Measurements from ENCODE around the gene SIAH3. TPM values are rescaled to one million over a fixed set of nuclear protein-coding genes. Genes with fewer than 3 reads are reported as not detected.

The SIAH3 gene
- total RNA-seq, 2 experiments from 2014 or later: 1.3 to 1.6 TPM

DNA sequence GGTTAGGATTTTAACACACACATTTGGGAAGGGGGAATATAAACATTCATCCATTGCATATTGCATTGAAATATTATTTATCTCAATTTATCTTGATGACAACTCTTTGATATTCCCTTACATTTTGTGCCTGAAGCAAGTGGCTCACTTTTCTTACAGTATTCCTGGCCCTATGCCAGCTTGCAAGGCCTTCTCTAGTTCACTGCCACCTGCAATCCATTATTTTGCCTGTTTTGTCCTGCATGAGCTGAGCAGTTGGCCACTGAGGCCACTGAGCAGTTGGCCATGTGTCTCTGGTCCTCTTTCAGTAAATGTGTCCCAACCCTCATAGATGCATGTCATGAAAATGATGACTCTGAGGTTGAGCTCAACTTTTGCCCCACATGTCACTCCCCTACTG lies 99.7 kb downstream of the SIAH3 start:
- H3K36me3 ChIP-seq (ENCODE audit: insufficient read depth, low read length): no peaks in the 10 kb centered on the region
- Mint-ChIP-seq H3K4me1 (ENCODE audit: low read depth) (no peaks in the 10 kb centered on the region), H3K27me3 (no peaks in the 10 kb centered on the region), H3K36me3 (ENCODE audit: low read depth) (no peaks in the 10 kb centered on the region), H3K4me3 (no peak overlapping the region), H3K27ac (no peak overlapping the region), H3K9me3 (no peaks in the 10 kb centered on the region)
- no peaks in the 10 kb centered on the region for H3K9me3 ChIP-seq (ENCODE audit: control insufficient read depth in 1 of 2, insufficient read depth in 1 of 2, low read length in 2 of 2)
- intact Hi-C loops (cut with DNase I, micrococcal nuclease): no loop called here
- DNase-seq: no peak
- H3K4me3 ChIP-seq (ENCODE audit: low read length): no peak overlapping the region
- no peak overlapping the region for H3K27ac ChIP-seq (ENCODE audit: low read depth in 1 of 2, low read length in 2 of 2)
- ChIA-PET CTCF (no interaction called here), POLR2A (no interaction called here)
- H3K4me1 ChIP-seq (ENCODE audit: insufficient read depth, low read length): no peaks in the 10 kb centered on the region
- H3K27me3 ChIP-seq (ENCODE audit: control insufficient read depth in 1 of 2, insufficient read depth in 2 of 2, low read length in 2 of 2): no peaks in the 10 kb centered on the region
- TF ChIP-seq CTCF (IDR thresholded peaks at IDR 0.05): no peak
- ATAC-seq (ENCODE audit: poor library complexity): no peak

DNA sequence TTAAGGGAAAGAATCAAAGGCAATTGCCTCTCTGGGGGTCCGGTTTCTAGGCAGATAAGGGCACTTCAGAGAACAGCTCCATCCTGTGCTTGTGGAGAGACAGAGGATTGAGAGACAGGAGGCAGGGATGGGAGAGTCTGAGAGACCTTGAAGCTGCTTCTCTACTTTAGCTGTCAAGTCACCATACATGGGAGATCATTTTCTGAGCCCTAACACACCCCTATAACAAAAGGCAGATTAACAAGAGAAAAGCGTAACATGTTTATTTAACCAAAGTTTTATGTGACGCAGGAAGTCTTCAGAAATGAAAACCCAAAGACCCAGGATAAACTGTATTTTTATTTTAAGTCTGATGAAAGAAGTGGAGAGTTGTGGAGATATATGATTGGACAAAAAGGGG lies 101.0 kb downstream of the SIAH3 start:
- H3K4me1 Mint-ChIP-seq (ENCODE audit: low read depth): no peaks in the 10 kb centered on the region
- Histone ChIP-seq H3K27me3 (ENCODE audit: control insufficient read depth in 1 of 2, insufficient read depth in 2 of 2, low read length in 2 of 2) (no peaks in the 10 kb centered on the region), H3K36me3 (ENCODE audit: insufficient read depth, low read length) (no peaks in the 10 kb centered on the region), H3K9me3 (ENCODE audit: control insufficient read depth in 1 of 2, insufficient read depth in 1 of 2, low read length in 2 of 2) (no peaks in the 10 kb centered on the region), H3K27ac (ENCODE audit: low read depth in 1 of 2, low read length in 2 of 2) (no peak overlapping the region), H3K4me1 (ENCODE audit: insufficient read depth, low read length) (no peaks in the 10 kb centered on the region), H3K4me3 (ENCODE audit: low read length) (no peak overlapping the region)
- no peaks in the 10 kb centered on the region for H3K9me3 Mint-ChIP-seq
- ATAC-seq (ENCODE audit: poor library complexity) (no peak), DNase-seq (no peak)
- ChIA-PET CTCF (no interaction called here), POLR2A (no interaction called here)
- intact Hi-C loops (cut with DNase I, micrococcal nuclease): no loop called here
- no peak overlapping the region for H3K4me3 Mint-ChIP-seq
- H3K27ac Mint-ChIP-seq: no peak overlapping the region
- H3K36me3 Mint-ChIP-seq (ENCODE audit: low read depth): no peaks in the 10 kb centered on the region
- TF ChIP-seq CTCF (IDR thresholded peaks at IDR 0.05): no peak
- H3K27me3 Mint-ChIP-seq: no peaks in the 10 kb centered on the region

GRCh38 chr13:45748941-45749759 lies 102.4 kb downstream of the SIAH3 start:
- no peak overlapping the region for H3K27ac Mint-ChIP-seq

More at GRCh38 chr13:45748941-45749759, 102.4 kb downstream of the SIAH3 start:
- no peak for ATAC-seq (ENCODE audit: poor library complexity)
- no peaks in the 10 kb centered on the region for H3K4me1 ChIP-seq (ENCODE audit: insufficient read depth, low read length)
- POLR2A ChIA-PET: no interaction called here
- no peaks in the 10 kb centered on the region for H3K36me3 ChIP-seq (ENCODE audit: insufficient read depth, low read length)
- no peaks in the 10 kb centered on the region for H3K27me3 ChIP-seq (ENCODE audit: control insufficient read depth in 1 of 2, insufficient read depth in 2 of 2, low read length in 2 of 2)
- DNase-seq: no peak
- CTCF ChIA-PET: no interaction called here
- H3K4me1 Mint-ChIP-seq (ENCODE audit: low read depth): no peaks in the 10 kb centered on the region
- H3K4me3 ChIP-seq (ENCODE audit: low read length): no peak overlapping the region
- H3K9me3 ChIP-seq (ENCODE audit: control insufficient read depth in 1 of 2, insufficient read depth in 1 of 2, low read length in 2 of 2): no peaks in the 10 kb centered on the region
- H3K9me3 Mint-ChIP-seq: no peaks in the 10 kb centered on the region
- H3K36me3 Mint-ChIP-seq (ENCODE audit: low read depth): no peaks in the 10 kb centered on the region
- no peak for TF ChIP-seq CTCF (IDR thresholded peaks at IDR 0.05)
- intact Hi-C loops (cut with DNase I, micrococcal nuclease): no loop called here
- H3K27me3 Mint-ChIP-seq: no peaks in the 10 kb centered on the region
- no peak overlapping the region for H3K27ac ChIP-seq (ENCODE audit: low read depth in 1 of 2, low read length in 2 of 2)
- no peak overlapping the region for H3K4me3 Mint-ChIP-seq

Data from CD4-positive, alpha-beta T cell (primary cell).